NCI-H187 treated with DMSO at 0.1 percent for 48 hours (cell line): Measurements from ENCODE around the gene CARD14.
"Not testable (repeated sequence)": the region's sequence is repeated elsewhere in the genome, so short reads cannot be mapped to it uniquely, and the experiment has no call there.

Experiments
- DNase-seq: peaks from one replicate; lab custom pipeline; 2025; lab: John Stamatoyannopoulos, UW

Gene CARD14

GRCh38 chr17:80227156-80227555 is 57.3 kb downstream of the CARD14 start:
- DNase-seq = no peak

GRCh38 chr17:80227666-80228065 is 57.8 kb downstream of the CARD14 start:
- DNase-seq = no peak

GRCh38 chr17:80228477-80228876 is 58.6 kb downstream of the CARD14 start:
- DNase-seq = no peak

- DNase-seq = no peak
These were observed 59.2 kb downstream of the CARD14 start for GRCh38 chr17:80229011-80229410.

GRCh38 chr17:80232438-80232837 is 62.6 kb downstream of the CARD14 start:
- DNase-seq = no peak

GRCh38 chr17:80233202-80233601 is 63.4 kb downstream of the CARD14 start:
- DNase-seq = no peak

- no peak for DNase-seq
These were observed 67.1 kb downstream of the CARD14 start for GRCh38 chr17:80236911-80237310.

- no peak for DNase-seq
These were observed 67.6 kb downstream of the CARD14 start for GRCh38 chr17:80237386-80237785.

- DNase-seq = no peak
These were observed 72.7 kb downstream of the CARD14 start for GRCh38 chr17:80242505-80242904.

GRCh38 chr17:80243526-80244433 is 74.0 kb downstream of the CARD14 start:
- no peak for DNase-seq

- not testable (repeated sequence) for DNase-seq
These were observed 74.6 kb downstream of the CARD14 start for GRCh38 chr17:80244448-80244847.

GRCh38 chr17:80244871-80245509 is 75.2 kb downstream of the CARD14 start:
- no peak for DNase-seq

GRCh38 chr17:80245566-80246265 is 75.9 kb downstream of the CARD14 start:
- DNase-seq = no peak

GRCh38 chr17:80246266-80246681 is 76.4 kb downstream of the CARD14 start:
- no peak for DNase-seq

- no peak for DNase-seq
These were observed 76.9 kb downstream of the CARD14 start for GRCh38 chr17:80246726-80247125.

GRCh38 chr17:80247561-80247960 is 77.7 kb downstream of the CARD14 start:
- no peak for DNase-seq

GRCh38 chr17:80248001-80248893 is 78.4 kb downstream of the CARD14 start:
- no peak for DNase-seq

GRCh38 chr17:80248894-80249710 is 79.3 kb downstream of the CARD14 start:
- no peak for DNase-seq

GRCh38 chr17:80251966-80252365 is 82.1 kb downstream of the CARD14 start:
- no peak for DNase-seq

GRCh38 chr17:80252871-80253270 is 83.0 kb downstream of the CARD14 start:
- DNase-seq = no peak
